GM12878 (cell line): ENCODE results near the gene OSBPL3. TPM values are rescaled to one million over a fixed set of nuclear protein-coding genes. Genes with fewer than 3 reads are reported as not detected.

Experiments used
- ATAC-seq: fragments of 200-7000 bp; cut with Tn5 transposase; 3 replicates; pipeline ENCODE4 v1.9.1; 2020; ENCODE audit warnings: mild to moderate bottlenecking, moderate library complexity
- BruUV-seq: library from RNA; stranded (reverse); fragments of 400-500 nt; replicated peaks from 2 replicates; lab custom pipeline; 2021; lab: Mats Ljungman, UMichigan
- CTCF ChIA-PET: fragments of 300-600 bp; sonication (Branson Sonifier 250); formaldehyde crosslinking; extraction: SDS; loops from one replicate; lab custom pipeline; 2021; ENCODE audit warnings: inconsistent platforms; lab: Yijun Ruan, JAX
- POLR2A ChIA-PET: fragments of 350-600 bp; formaldehyde crosslinking; extraction: SDS; loops from one replicate; lab custom pipeline; 2021; ENCODE audit warnings: inconsistent platforms; lab: Charles Lee
- RAD21 ChIA-PET: fragments of 300-600 bp; sonication (Branson Sonifier 250); formaldehyde crosslinking; loops from one replicate; lab custom pipeline; 2023; ENCODE audit warnings: antibody characterized with exemption; ENCODE audit not compliant: unreplicated experiment; lab: Charles Lee
- SMC1A ChIA-PET: fragments of 300-600 bp; sonication (Branson Sonifier 250); formaldehyde crosslinking; loops from one replicate; lab custom pipeline; 2023; ENCODE audit not compliant: unreplicated experiment, uncharacterized antibody; lab: Charles Lee
- DNase-seq: peaks from one replicate; pipeline ENCODE4 v3.0.0-alpha.2; 2011; ENCODE audit warnings: low read depth, low spot score
- FAIRE-seq: peaks from 3 replicates; lab custom pipeline; 2011; peaks lifted over from hg19 to GRCh38; lab: Jason Lieb, UNC
- H2AFZ ChIP-seq: 2 replicates; pipeline ENCODE4 v1.6.0; 2011; ENCODE audit warnings: low read depth, low read length, control low read depth; ENCODE audit not compliant: control insufficient read depth
- H3K27ac ChIP-seq: 2 replicates; pipeline ENCODE4 v1.5.1; 2011; ENCODE audit warnings: control low read depth; ENCODE audit not compliant: control insufficient read depth, insufficient read depth
- H3K27me3 ChIP-seq, 2 experiments: replicated peaks in 1 of 2; 2 replicates each; pipeline versions ENCODE4 v1.6.0 to v1.6.1; 2011; ENCODE audit warnings: low read length in 1 of 2; ENCODE audit not compliant: control insufficient read depth in 2 of 2, insufficient read depth in 2 of 2
- H3K36me3 ChIP-seq, 2 experiments: 2 replicates each; pipeline ENCODE4 v1.5.1; 2011; ENCODE audit warnings: low read length in 1 of 2; ENCODE audit not compliant: control insufficient read depth in 2 of 2, insufficient read depth in 2 of 2
- H3K4me1 ChIP-seq: 2 replicates; pipeline ENCODE4 v1.6.1; 2011; ENCODE audit warnings: mild to moderate bottlenecking, low read length, moderate library complexity, mixed read lengths; ENCODE audit not compliant: control insufficient read depth, insufficient read depth
- H3K4me2 ChIP-seq: 2 replicates; pipeline ENCODE4 v1.6.0; 2011; ENCODE audit warnings: control low read depth; ENCODE audit not compliant: control insufficient read depth, insufficient read depth
- H3K4me3 ChIP-seq: fragments of 200-600 bp; sonication (generic); 2 replicates; pipeline ENCODE4 v1.5.1; 2016
- H3K79me2 ChIP-seq: 2 replicates; pipeline ENCODE4 v1.6.0; 2011; ENCODE audit warnings: low read length; ENCODE audit not compliant: control insufficient read depth, insufficient read depth
- H3K9ac ChIP-seq: 2 replicates; pipeline ENCODE4 v1.8.0; 2011; ENCODE audit warnings: low read length, control low read depth, mixed read lengths; ENCODE audit not compliant: control insufficient read depth, insufficient read depth
- H3K9me3 ChIP-seq: replicated peaks from 3 replicates; pipeline ENCODE4 v1.5.1; 2011; ENCODE audit warnings: mild to moderate bottlenecking, low read length; ENCODE audit not compliant: control insufficient read depth, insufficient read depth
- H4K20me1 ChIP-seq: 2 replicates; pipeline ENCODE4 v1.6.0; 2011; ENCODE audit not compliant: control insufficient read depth, insufficient read depth
- BACH1 ChIP-seq: fragments of 450-650 bp; IDR thresholded peaks from 2 replicates; pipeline ENCODE4 v1.6.1; 2017; ENCODE audit warnings: mild to moderate bottlenecking, borderline replicate concordance
- CBX5 ChIP-seq: sonication (generic); IDR thresholded peaks from 2 replicates; pipeline ENCODE4 v1.6.1; 2016; ENCODE audit warnings: low read depth, moderate library complexity, mild to moderate bottlenecking, inconsistent platforms
- CEBPB ChIP-seq, 2 experiments: fragments of 150-350 bp in 1 of 2; IDR thresholded peaks; 2 replicates each; pipeline ENCODE4 v1.6.1; 2012 to 2014; ENCODE audit warnings: low read depth in 2 of 2, low read length in 2 of 2, borderline replicate concordance in 1 of 2, inconsistent platforms in 1 of 2
- ETV6 ChIP-seq, 2 experiments: fragments of 450-650 bp in 1 of 2; IDR thresholded peaks in 1 of 2; conservative IDR thresholded peaks in 1 of 2; 2 replicates each; pipeline ENCODE4 v1.6.1; 2014; ENCODE audit warnings: antibody characterized with exemption in 1 of 2, borderline replicate concordance in 1 of 2, low read depth in 1 of 2, mild to moderate bottlenecking in 1 of 2, moderate library complexity in 1 of 2
- GATAD2B ChIP-seq: fragments of 450-650 bp; conservative IDR thresholded peaks from 2 replicates; pipeline ENCODE4 v1.6.1; 2017; ENCODE audit warnings: low read depth, mild to moderate bottlenecking, moderate library complexity
- IRF4 ChIP-seq: IDR thresholded peaks from 2 replicates; pipeline ENCODE4 v1.6.1; 2011; ENCODE audit warnings: low read depth, low read length
- MEF2A ChIP-seq: IDR thresholded peaks from 2 replicates; pipeline ENCODE4 v1.6.1; 2011; ENCODE audit warnings: low read depth, mild to moderate bottlenecking, low read length, moderate library complexity; ENCODE audit not compliant: insufficient read depth
- NR2C2 ChIP-seq: IDR thresholded peaks from 2 replicates; pipeline ENCODE4 v1.6.1; 2011; ENCODE audit warnings: borderline replicate concordance, low read depth; ENCODE audit not compliant: control insufficient read depth, insufficient read length
- PRDM15 ChIP-seq: fragments of 450-650 bp; formaldehyde crosslinking; IDR thresholded peaks from 2 replicates; pipeline ENCODE4 v1.4.0; 2020; ENCODE audit warnings: mild to moderate bottlenecking, moderate library complexity
- SIN3A ChIP-seq: IDR thresholded peaks from 2 replicates; pipeline ENCODE4 v1.6.1; 2012; ENCODE audit warnings: low read depth, low read length, improper control_type of control experiment
- SREBF2 ChIP-seq: IDR thresholded peaks from 2 replicates; pipeline ENCODE4 v1.6.1; 2012; ENCODE audit warnings: mild to moderate bottlenecking, low read length
- TBL1XR1 ChIP-seq: IDR thresholded peaks from 2 replicates; pipeline ENCODE4 v1.6.1; 2012; ENCODE audit warnings: low read depth, low read length, improper control_type of control experiment
- ZBED1 ChIP-seq: IDR thresholded peaks from 2 replicates; pipeline ENCODE4 v1.6.1; 2016; ENCODE audit warnings: borderline replicate concordance
- ZNF207 ChIP-seq: fragments of 450-650 bp; IDR thresholded peaks from 2 replicates; pipeline ENCODE4 v1.6.1; 2014; ENCODE audit warnings: antibody characterized with exemption, mild to moderate bottlenecking, borderline replicate concordance
- WGBS: methylation state at CpG from one replicate; pipeline ENCODE4 v1.1.6; 2016; ENCODE audit warnings: low lambda C conversion rate; ENCODE audit not compliant: insufficient replicate concordance, insufficient coverage; ENCODE audit errors: missing lambda C conversion rate; 5-methylcytosine and 5-hydroxymethylcytosine counted together
- in situ Hi-C: fragments of 300-500 bp; cut with MboI; formaldehyde crosslinking; loops from 9 replicates; pipeline ENCODE4 v1.14.3; 2018; ENCODE audit warnings: mixed read lengths
- intact Hi-C: fragments of 100-400 bp; cut with micrococcal nuclease; formaldehyde crosslinking; loops from one replicate; pipeline ENCODE4 v1.14.2; 2022; ENCODE audit not compliant: unreplicated experiment
- polyA plus RNA-seq, 11 experiments: library from polyadenylated mRNA; depleted of rRNA in 4 of 11; unstranded in 6 of 11; stranded (reverse) in 5 of 11; fragments of >200 nt; fragmentation: Nextera tagmentation in 4 of 11; fragmentation: Illumina TruSeq in 1 of 11; extraction: Ambion mirVana in 4 of 11; extraction: Trizol in 1 of 11; gene quantifications; 1 replicate in 1 of 11; 2 replicates in 10 of 11; pipeline versions ENCODE4 v1.2.1 to v1.2.3, GENCODE V29; 2011 to 2016; ENCODE audit warnings: inconsistent platforms in 2 of 11, missing spikeins in 2 of 11, low read depth in 1 of 11
- total RNA-seq, 4 experiments: library from RNA; depleted of rRNA in 3 of 4; stranded (reverse); fragments of >200 nt in 3 of 4; fragmentation: Illumina TruSeq in 1 of 4; extraction: Trizol in 1 of 4; gene quantifications; 2 replicates each; pipeline versions ENCODE4 v1.2.1 to v1.2.3, GENCODE V29; 2013 to 2021

Gene OSBPL3
- total and polyA plus RNA-seq, 10 of the 15 experiments (the other 5 are each of a cell fraction or from before 2014, with no cell fraction given): 6.1 to 46.6 (median 27.0) TPM

DNA sequence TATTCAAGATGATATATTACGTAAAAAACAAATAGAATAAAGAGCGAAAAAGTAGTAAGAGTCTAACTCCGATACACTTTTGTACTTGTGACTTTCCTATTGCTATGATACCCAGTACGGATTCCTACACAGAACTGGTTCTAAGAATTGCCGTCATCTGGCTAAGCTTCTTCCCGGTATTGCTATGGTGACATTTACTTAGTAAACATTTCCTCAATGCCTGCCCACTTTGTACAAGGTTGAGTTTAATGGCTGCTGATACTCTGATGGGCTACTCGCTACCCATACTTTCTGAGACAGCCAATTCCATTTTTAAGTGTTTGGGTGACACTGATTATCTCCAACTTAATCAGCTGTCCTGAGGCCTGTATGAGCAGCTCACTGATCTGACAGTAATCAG, 55.6 kb downstream of the OSBPL3 start (continued):
- TF ChIP-seq SIN3A: no peak
- TF ChIP-seq PRDM15 (CRISPR knock-in tag): no peak

GRCh38 chr7:24923172-24923865, 56.7 kb downstream of the OSBPL3 start:
- POLR2A ChIA-PET: interaction anchor here (0.9 to 1.6 kb wide), 2 partner anchors 9 to 49 kb away, joined by 3 read pairs; no protein-coding TSS in a partner anchor
- DNase-seq (no peak), FAIRE-seq (no peak), ATAC-seq (no peak)
- H3K4me1 ChIP-seq: peaks cover 26% of the 10 kb centered on the region
- no peaks in the 10 kb centered on the region for H3K9me3 ChIP-seq
- intact Hi-C loops: no loop called here
- H3K9ac ChIP-seq: no peak overlapping the region
- SMC1A ChIA-PET: interaction anchor here (0.6 to 4.8 kb wide), 6 partner anchors 10 to 32 kb away, joined by 3 to 27 read pairs (median 3); no protein-coding TSS in a partner anchor
- H3K79me2 ChIP-seq: peaks cover 52% of the 10 kb centered on the region
- CTCF ChIA-PET: no interaction called here
- H3K27me3 ChIP-seq: no peaks in the 10 kb centered on the region
- no peak overlapping the region for H3K4me2 ChIP-seq
- in situ Hi-C loops: loop anchor here (25.0 kb wide), 1 partner anchor 1039 kb away; no protein-coding TSS in a partner anchor
- RAD21 ChIA-PET: interaction anchor here (1.5 to 1.6 kb wide), 2 partner anchors 11 to 102 kb away, joined by 4 to 5 read pairs; no protein-coding TSS in a partner anchor
- 89% methylated on average over 9 of the region's 9 CpGs for WGBS
- no peaks in the 10 kb centered on the region; a peak in 1 of 4 replicates for H3K36me3 ChIP-seq
- no peak overlapping the region for H3K27ac ChIP-seq
- no peak overlapping the region for H2AFZ ChIP-seq
- no peaks in the 10 kb centered on the region for H4K20me1 ChIP-seq
- no peak overlapping the region for H3K4me3 ChIP-seq
- no TSS peak for BruUV-seq
- TF ChIP-seq CBX5 (no peak), ZNF207 (no peak), BACH1 (no peak), TBL1XR1 (no peak), GATAD2B (no peak), MEF2A (no peak), SREBF2 (no peak), ZBED1 (no peak), CEBPB (IDR thresholded peaks at IDR 0.05; ENCODE audit: borderline replicate concordance in 1 of 2, low read depth in 2 of 2, low read length in 2 of 2) (no peak), IRF4 (no peak), PRDM15 (CRISPR knock-in tag) (no peak), ETV6 (conservative IDR thresholded peaks at IDR 0.05 in 1 of 2, IDR thresholded peaks at IDR 0.05 in 1 of 2; ENCODE audit: borderline replicate concordance in 1 of 2, low read depth in 1 of 2) (no peak), NR2C2 (no peak)
